CD14-positive monocyte (primary cell): ENCODE results near the gene MKI67. TPM values are rescaled to one million over a fixed set of nuclear protein-coding genes. Genes with fewer than 3 reads are reported as not detected.

Experiments
- DNase-seq, 3 donors: peaks; one replicate each; pipeline ENCODE4 v3.0.0-alpha.2; 2011 to 2022
- H2AFZ ChIP-seq: 2 replicates; pipeline ENCODE4 v1.6.0; 2012; ENCODE audit warnings: mild to moderate bottlenecking, low read depth, low read length, inconsistent platforms; ENCODE audit not compliant: insufficient read depth, poor library complexity, severe bottlenecking
- H3K27ac ChIP-seq, 2 donors: 1 replicate in 1 of 2; 2 replicates in 1 of 2; pipeline ENCODE4 v1.5.1; 2012 to 2013; ENCODE audit warnings: low read length in 2 of 2, control low read depth in 1 of 2, inconsistent platforms in 1 of 2, low read depth in 1 of 2, mild to moderate bottlenecking in 1 of 2
- H3K27me3 ChIP-seq, 2 donors: one replicate each; pipeline versions ENCODE4 v1.6.0 to v1.6.1; 2011 to 2013; ENCODE audit warnings: low read length in 2 of 2; ENCODE audit not compliant: control insufficient read depth in 2 of 2, insufficient read depth in 2 of 2
- H3K36me3 ChIP-seq, 2 donors: replicated peaks in 1 of 2; 1 replicate in 1 of 2; 2 replicates in 1 of 2; pipeline versions ENCODE4 v1.5.1 to v1.6.1; 2012 to 2013; ENCODE audit warnings: low read length in 2 of 2, control low read depth in 1 of 2, inconsistent platforms in 1 of 2, mild to moderate bottlenecking in 1 of 2; ENCODE audit not compliant: insufficient read depth in 2 of 2, control insufficient read depth in 1 of 2
- H3K4me1 ChIP-seq, 2 donors: 1 replicate in 1 of 2; 2 replicates in 1 of 2; pipeline versions ENCODE4 v1.5.1 to v1.6.1; 2012 to 2013; ENCODE audit warnings: low read length in 2 of 2, control low read depth in 1 of 2, inconsistent platforms in 1 of 2, mild to moderate bottlenecking in 1 of 2, moderate library complexity in 1 of 2; ENCODE audit not compliant: insufficient read depth in 2 of 2, control insufficient read depth in 1 of 2
- H3K4me2 ChIP-seq: replicated peaks from 2 replicates; pipeline ENCODE3; 2012; ENCODE audit warnings: low read length, moderate library complexity, mild to moderate bottlenecking; ENCODE audit not compliant: poor library complexity, severe bottlenecking; ENCODE audit errors: extremely low read depth
- H3K4me3 ChIP-seq, 3 experiments: fragments of 200-600 bp in 1 of 3; sonication (generic) in 1 of 3; replicated peaks in 1 of 3; 1 replicate in 2 of 3; 2 replicates in 1 of 3; pipeline ENCODE4 v1.5.1; 2011 to 2013; ENCODE audit warnings: low read length in 3 of 3, mild to moderate bottlenecking in 3 of 3, control low read depth in 2 of 3, low read depth in 2 of 3, inconsistent platforms in 1 of 3, moderate library complexity in 1 of 3
- H3K79me2 ChIP-seq: 2 replicates; pipeline ENCODE4 v1.6.0; 2012; ENCODE audit warnings: mild to moderate bottlenecking, control low read depth, inconsistent platforms, low read length, moderate library complexity; ENCODE audit not compliant: insufficient read depth
- H3K9ac ChIP-seq: 2 replicates; pipeline ENCODE4 v1.6.0; 2017; ENCODE audit warnings: low read length, mild to moderate bottlenecking; ENCODE audit not compliant: insufficient read depth, poor library complexity, severe bottlenecking
- H3K9me3 ChIP-seq, 2 donors: replicated peaks in 1 of 2; 1 replicate in 1 of 2; 2 replicates in 1 of 2; pipeline versions ENCODE4 v1.5.1 to v1.6.1; 2012 to 2013; ENCODE audit warnings: low read length in 2 of 2, control low read depth in 1 of 2; ENCODE audit not compliant: control insufficient read depth in 1 of 2, insufficient read depth in 1 of 2
- H4K20me1 ChIP-seq: 2 replicates; pipeline ENCODE4 v1.6.0; 2012; ENCODE audit warnings: mild to moderate bottlenecking, low read length, control low read depth, moderate library complexity; ENCODE audit not compliant: insufficient read depth
- H3K27ac Mint-ChIP-seq, 7 donors: one replicate each; pipeline ENCODE4 v1.8.0; 2020; ENCODE audit warnings: mild to moderate bottlenecking in 7 of 7, mixed read lengths in 7 of 7, moderate library complexity in 6 of 7, inconsistent platforms in 2 of 7
- H3K27me3 Mint-ChIP-seq, 3 donors: one replicate each; pipeline ENCODE4 v1.8.0; 2021 to 2022; ENCODE audit warnings: low read depth in 3 of 3, mild to moderate bottlenecking in 3 of 3, mixed read lengths in 3 of 3, moderate library complexity in 3 of 3, inconsistent platforms in 1 of 3
- H3K36me3 Mint-ChIP-seq, 2 donors: one replicate each; pipeline ENCODE4 v1.8.0; 2020; ENCODE audit warnings: mixed read lengths in 2 of 2, inconsistent platforms in 1 of 2, mild to moderate bottlenecking in 1 of 2
- H3K4me1 Mint-ChIP-seq: one replicate; pipeline ENCODE4 v1.8.0; 2020; ENCODE audit warnings: mild to moderate bottlenecking, mixed read lengths
- H3K4me3 Mint-ChIP-seq, 2 donors: one replicate each; pipeline ENCODE4 v1.8.0; 2020; ENCODE audit warnings: mild to moderate bottlenecking in 2 of 2, mixed read lengths in 2 of 2, moderate library complexity in 1 of 2
- H3K9me3 Mint-ChIP-seq, 7 donors: one replicate each; pipeline ENCODE4 v1.8.0; 2020 to 2022; ENCODE audit warnings: mixed read lengths in 7 of 7, mild to moderate bottlenecking in 6 of 7, moderate library complexity in 6 of 7, inconsistent platforms in 2 of 7
- WGBS: methylation state at CpG from one replicate; pipeline ENCODE4 v1.1.5; 2013; ENCODE audit warnings: missing lambda C conversion rate; ENCODE audit not compliant: insufficient coverage; 5-methylcytosine and 5-hydroxymethylcytosine counted together
- intact Hi-C, 2 donors: fragments of 100-400 bp; cut with micrococcal nuclease; formaldehyde crosslinking; loops; one replicate each; pipeline versions ENCODE4 v1.15.0 to v1.15.1; 2023
- polyA plus RNA-seq, 3 donors: library from polyadenylated mRNA; depleted of rRNA in 1 of 3; unstranded in 2 of 3; stranded (reverse) in 1 of 3; fragments of 300-500 nt in 2 of 3; fragments of >200 nt in 1 of 3; fragmentation: Illumina TruSeq in 2 of 3; gene quantifications; 1 replicate in 2 of 3; 2 replicates in 1 of 3; pipeline ENCODE4 v1.2.3, GENCODE V29; 2012 to 2021
- TF ChIP-seq, protein P1 (sequence below): fragments of 200-600 bp; IDR thresholded peaks from one replicate; pipeline ENCODE4 v1.8.0; 2022; ENCODE audit warnings: antibody characterized with exemption, mild to moderate bottlenecking

The MKI67 gene
- polyA plus RNA-seq, 3 donors, result 0.02 to 0.05 TPM; not detected in 1

DNA sequence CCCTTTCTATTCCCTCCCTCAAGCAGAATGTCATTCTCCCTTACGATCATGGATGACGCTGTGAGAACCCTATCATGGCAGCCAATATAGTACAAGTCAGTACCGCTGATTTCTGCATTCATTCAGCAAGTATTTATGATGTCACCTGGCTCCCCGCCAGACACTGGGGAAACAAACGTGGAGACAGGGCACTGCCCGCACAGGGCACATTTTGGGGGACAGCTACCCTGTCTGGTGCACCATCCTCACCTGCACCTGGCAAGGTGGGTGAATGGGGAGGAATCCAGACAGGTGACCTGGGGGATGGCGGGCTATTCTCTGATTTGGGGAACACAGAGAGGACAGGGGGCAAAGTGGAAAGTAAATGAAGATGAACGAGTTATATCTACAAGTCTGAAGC is 28.4 kb downstream of the MKI67 start:
- Histone ChIP-seq H4K20me1 (no peaks in the 10 kb centered on the region), H3K4me2 (no peak overlapping the region), H3K36me3 (peaks cover 38 to 74% of the 10 kb centered on the region in 2 donors), H2AFZ (no peak overlapping the region), H3K79me2 (peaks cover 55% of the 10 kb centered on the region), H3K9ac (no peak overlapping the region), H3K27me3 (no peaks in the 10 kb centered on the region), H3K9me3 (no peaks in the 10 kb centered on the region), H3K4me1 (no peaks in the 10 kb centered on the region), H3K27ac (no peak overlapping the region), H3K4me3 (no peak overlapping the region)
- Mint-ChIP-seq H3K27me3 (no peaks in the 10 kb centered on the region), H3K4me3 (no peak overlapping the region), H3K4me1 (peaks cover 13% of the 10 kb centered on the region), H3K9me3 (no peaks in the 10 kb centered on the region), H3K27ac (peak overlapping the region in 3 of 7 donors; percentile 25 to 88 (median 70)), H3K36me3 (peaks cover 48 to 55% of the 10 kb centered on the region in 2 donors)
- WGBS, result 96% methylated on average over 8 of the region's 8 CpGs
- DNase-seq, result no peak
- TF ChIP-seq, protein P1, sequence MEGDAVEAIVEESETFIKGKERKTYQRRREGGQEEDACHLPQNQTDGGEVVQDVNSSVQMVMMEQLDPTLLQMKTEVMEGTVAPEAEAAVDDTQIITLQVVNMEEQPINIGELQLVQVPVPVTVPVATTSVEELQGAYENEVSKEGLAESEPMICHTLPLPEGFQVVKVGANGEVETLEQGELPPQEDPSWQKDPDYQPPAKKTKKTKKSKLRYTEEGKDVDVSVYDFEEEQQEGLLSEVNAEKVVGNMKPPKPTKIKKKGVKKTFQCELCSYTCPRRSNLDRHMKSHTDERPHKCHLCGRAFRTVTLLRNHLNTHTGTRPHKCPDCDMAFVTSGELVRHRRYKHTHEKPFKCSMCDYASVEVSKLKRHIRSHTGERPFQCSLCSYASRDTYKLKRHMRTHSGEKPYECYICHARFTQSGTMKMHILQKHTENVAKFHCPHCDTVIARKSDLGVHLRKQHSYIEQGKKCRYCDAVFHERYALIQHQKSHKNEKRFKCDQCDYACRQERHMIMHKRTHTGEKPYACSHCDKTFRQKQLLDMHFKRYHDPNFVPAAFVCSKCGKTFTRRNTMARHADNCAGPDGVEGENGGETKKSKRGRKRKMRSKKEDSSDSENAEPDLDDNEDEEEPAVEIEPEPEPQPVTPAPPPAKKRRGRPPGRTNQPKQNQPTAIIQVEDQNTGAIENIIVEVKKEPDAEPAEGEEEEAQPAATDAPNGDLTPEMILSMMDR, result no peak
- intact Hi-C loops, result no loop called here

DNA sequence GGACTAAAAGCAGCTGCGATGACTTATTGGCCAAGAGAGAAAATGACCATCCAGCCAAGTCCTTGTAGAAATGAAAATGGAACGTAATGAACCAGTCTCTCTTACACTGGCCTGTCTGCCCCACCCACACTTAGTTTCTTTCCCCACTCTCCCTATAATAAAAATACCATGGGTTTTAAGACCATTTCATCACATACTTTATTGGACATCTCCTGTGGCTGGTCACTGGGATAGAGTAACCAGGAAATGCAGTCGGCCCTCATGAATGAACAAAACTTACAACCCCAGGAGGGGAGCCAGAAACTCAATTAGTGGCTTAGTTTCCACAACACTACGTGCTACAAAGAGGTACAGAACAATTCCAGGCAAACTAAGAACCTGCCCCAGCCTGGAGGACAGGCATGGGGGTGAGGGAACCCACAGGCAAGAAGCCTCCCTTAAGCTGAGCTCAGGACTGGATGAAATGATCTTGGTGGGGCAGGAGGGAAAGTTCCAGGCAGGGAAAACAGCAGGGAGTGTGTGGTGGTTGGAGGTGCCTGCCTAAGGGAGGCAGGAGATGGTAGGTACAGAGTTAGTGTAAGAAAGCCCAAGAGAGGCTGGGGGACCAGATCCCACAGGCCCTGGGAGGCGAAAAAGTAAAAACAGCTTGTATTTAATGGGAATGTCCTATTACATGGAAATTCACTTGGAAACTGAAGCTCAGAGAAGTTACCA is 29.6 kb downstream of the MKI67 start:
- Histone ChIP-seq H3K27me3 (no peaks in the 10 kb centered on the region), H3K4me3 (no peak overlapping the region), H4K20me1 (no peaks in the 10 kb centered on the region), H3K79me2 (peaks cover 44% of the 10 kb centered on the region), H2AFZ (no peak overlapping the region), H3K9me3 (no peaks in the 10 kb centered on the region), H3K27ac (peak overlapping the region in 1 of 2 donors; percentile 44), H3K4me2 (no peak overlapping the region), H3K9ac (no peak overlapping the region), H3K36me3 (peaks cover 34 to 63% of the 10 kb centered on the region in 2 donors), H3K4me1 (no peaks in the 10 kb centered on the region)
- H3K9me3 Mint-ChIP-seq, result no peaks in the 10 kb centered on the region
- intact Hi-C loops, result no loop called here
- TF ChIP-seq, protein P1, result no peak
- no peak for DNase-seq
- no peak overlapping the region for H3K4me3 Mint-ChIP-seq
- H3K4me1 Mint-ChIP-seq, result peaks cover 11% of the 10 kb centered on the region
- peak overlapping the region in 4 of 7 donors; percentile 13 to 80 (median 64) for H3K27ac Mint-ChIP-seq
- H3K36me3 Mint-ChIP-seq, result peaks cover 48 to 50% of the 10 kb centered on the region in 2 donors
- WGBS, result 87% methylated on average over 2 of the region's 5 CpGs
- peaks cover 0 to 2% (median 2%) of the 10 kb centered on the region in 3 donors for H3K27me3 Mint-ChIP-seq
